RWPE2 (cell line): ENCODE data around the gene SH3BP1.

Source experiments
- ATAC-seq: fragments of 200-7000 bp; cut with Tn5 transposase; 3 replicates; pipeline ENCODE4 v1.9.1; 2021; ENCODE audit warnings: low read depth
- DNase-seq: peaks from one replicate; pipeline ENCODE4 v3.0.0-alpha.2; 2020; ENCODE audit warnings: low spot score
- H3K27ac ChIP-seq: fragments of 450-650 bp; 2 replicates; pipeline ENCODE4 v1.5.1; 2017; ENCODE audit warnings: mild to moderate bottlenecking; ENCODE audit not compliant: poor library complexity, severe bottlenecking
- H3K27me3 ChIP-seq: fragments of 250-450 bp; sonication (Bioruptor Pico); 2 replicates; pipeline ENCODE4 v1.5.1; 2021; ENCODE audit warnings: mild to moderate bottlenecking, moderate library complexity; ENCODE audit not compliant: insufficient read depth, poor library complexity, severe bottlenecking
- H3K36me3 ChIP-seq: fragments of 250-450 bp; sonication (Bioruptor Pico); 2 replicates; pipeline ENCODE4 v1.5.1; 2020; ENCODE audit warnings: low read depth, mild to moderate bottlenecking, moderate library complexity
- H3K4me1 ChIP-seq: fragments of 250-450 bp; sonication (Bioruptor Pico); 2 replicates; pipeline ENCODE4 v1.5.1; 2021; ENCODE audit warnings: mild to moderate bottlenecking, moderate library complexity; ENCODE audit not compliant: insufficient read depth, poor library complexity, severe bottlenecking
- H3K4me3 ChIP-seq: fragments of 250-450 bp; sonication (Bioruptor Pico); 2 replicates; pipeline ENCODE4 v1.5.1; 2021; ENCODE audit warnings: mild to moderate bottlenecking, moderate library complexity; ENCODE audit not compliant: severe bottlenecking
- H3K9me3 ChIP-seq: fragments of 250-450 bp; sonication (Bioruptor Pico); 2 replicates; pipeline ENCODE4 v1.5.1; 2021; ENCODE audit warnings: mild to moderate bottlenecking, moderate library complexity; ENCODE audit not compliant: severe bottlenecking
- TF ChIP-seq, protein P1 (sequence below): fragments of 450-650 bp; IDR thresholded peaks from one replicate; pipeline ENCODE4 v1.5.1; 2017; ENCODE audit warnings: mild to moderate bottlenecking, moderate library complexity; ENCODE audit not compliant: poor library complexity, severe bottlenecking

SH3BP1 gene

DNA sequence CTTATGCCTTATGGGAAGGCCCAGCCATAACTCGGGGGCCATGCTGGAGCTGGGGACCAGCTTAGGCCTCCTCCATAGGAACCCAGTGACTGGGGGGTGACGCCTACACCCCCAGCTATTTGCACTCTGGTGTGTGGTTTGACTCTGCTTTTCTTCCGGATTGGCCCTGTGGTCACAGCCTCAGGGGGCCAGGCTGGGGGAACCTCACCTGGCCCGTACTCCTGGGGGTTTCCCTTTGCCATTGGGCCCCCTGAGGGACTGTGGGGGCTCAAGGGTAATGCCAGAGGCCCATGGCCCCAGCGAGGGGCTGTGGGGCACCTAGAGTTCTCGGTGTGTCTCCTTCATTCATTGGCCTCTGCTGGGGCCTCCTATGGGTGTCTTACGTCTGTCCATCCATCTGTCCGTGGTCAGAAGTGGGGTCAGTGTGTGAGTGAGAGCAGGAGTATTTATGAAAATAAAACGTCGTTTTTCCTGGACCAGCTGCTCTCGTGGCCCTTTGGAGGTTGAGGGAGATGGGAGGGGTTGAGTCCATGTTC, 6.3 kb upstream of the SH3BP1 start:
- no peak overlapping the region for H3K4me3 ChIP-seq
- DNase-seq (no peak), ATAC-seq (no peak)
- H3K4me1 ChIP-seq, result no peaks in the 10 kb centered on the region
- TF ChIP-seq, protein P1, sequence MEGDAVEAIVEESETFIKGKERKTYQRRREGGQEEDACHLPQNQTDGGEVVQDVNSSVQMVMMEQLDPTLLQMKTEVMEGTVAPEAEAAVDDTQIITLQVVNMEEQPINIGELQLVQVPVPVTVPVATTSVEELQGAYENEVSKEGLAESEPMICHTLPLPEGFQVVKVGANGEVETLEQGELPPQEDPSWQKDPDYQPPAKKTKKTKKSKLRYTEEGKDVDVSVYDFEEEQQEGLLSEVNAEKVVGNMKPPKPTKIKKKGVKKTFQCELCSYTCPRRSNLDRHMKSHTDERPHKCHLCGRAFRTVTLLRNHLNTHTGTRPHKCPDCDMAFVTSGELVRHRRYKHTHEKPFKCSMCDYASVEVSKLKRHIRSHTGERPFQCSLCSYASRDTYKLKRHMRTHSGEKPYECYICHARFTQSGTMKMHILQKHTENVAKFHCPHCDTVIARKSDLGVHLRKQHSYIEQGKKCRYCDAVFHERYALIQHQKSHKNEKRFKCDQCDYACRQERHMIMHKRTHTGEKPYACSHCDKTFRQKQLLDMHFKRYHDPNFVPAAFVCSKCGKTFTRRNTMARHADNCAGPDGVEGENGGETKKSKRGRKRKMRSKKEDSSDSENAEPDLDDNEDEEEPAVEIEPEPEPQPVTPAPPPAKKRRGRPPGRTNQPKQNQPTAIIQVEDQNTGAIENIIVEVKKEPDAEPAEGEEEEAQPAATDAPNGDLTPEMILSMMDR, result no peak
- no peak overlapping the region for H3K27ac ChIP-seq
- H3K9me3 ChIP-seq, result no peaks in the 10 kb centered on the region
- H3K36me3 ChIP-seq, result no peaks in the 10 kb centered on the region
- H3K27me3 ChIP-seq, result no peaks in the 10 kb centered on the region

DNA sequence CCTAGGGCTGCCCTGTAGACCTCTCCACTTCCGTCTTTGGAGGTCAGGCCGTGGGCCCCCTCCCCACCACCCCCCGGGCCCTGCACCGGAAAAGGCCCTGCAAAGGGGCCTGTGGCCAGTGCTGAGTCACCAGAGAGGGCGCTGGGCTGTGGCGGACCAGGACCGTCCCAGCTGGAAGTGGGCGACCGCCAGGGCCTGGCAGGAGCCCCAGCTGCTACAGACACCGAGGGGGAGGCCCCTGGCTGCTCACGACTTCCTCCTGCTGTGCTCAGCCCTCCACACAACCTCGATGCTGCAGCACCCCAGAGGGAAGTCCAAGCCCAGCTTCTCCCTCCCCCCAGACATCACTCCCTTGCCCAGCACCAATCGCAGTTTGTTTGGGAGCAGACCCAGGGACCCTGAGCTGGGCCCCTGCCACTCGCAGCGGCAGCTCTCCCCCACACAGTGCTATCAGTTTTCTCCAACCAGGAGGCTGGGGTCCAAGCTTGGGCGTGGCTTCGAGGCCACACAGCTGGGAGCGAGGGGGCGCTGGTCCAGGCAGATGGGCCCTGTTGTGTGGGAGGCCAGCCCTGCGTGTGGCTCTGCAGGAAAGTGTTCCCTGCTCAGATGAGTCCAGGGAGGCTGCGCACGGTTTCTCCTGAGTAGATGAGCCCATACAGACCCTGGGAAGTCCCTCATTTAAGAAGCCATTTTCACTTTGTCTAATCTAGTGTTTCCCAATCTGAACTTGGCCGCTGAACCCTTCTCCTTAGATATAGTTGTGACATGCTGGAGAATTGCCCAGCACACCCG, 5.6 kb upstream of the SH3BP1 start:
- Histone ChIP-seq H3K4me1 (no peaks in the 10 kb centered on the region), H3K4me3 (no peak overlapping the region), H3K9me3 (no peaks in the 10 kb centered on the region), H3K27me3 (no peaks in the 10 kb centered on the region), H3K27ac (no peak overlapping the region), H3K36me3 (no peaks in the 10 kb centered on the region)
- DNase-seq (no peak), ATAC-seq (no peak)
- TF ChIP-seq, protein P1, result no peak

DNA sequence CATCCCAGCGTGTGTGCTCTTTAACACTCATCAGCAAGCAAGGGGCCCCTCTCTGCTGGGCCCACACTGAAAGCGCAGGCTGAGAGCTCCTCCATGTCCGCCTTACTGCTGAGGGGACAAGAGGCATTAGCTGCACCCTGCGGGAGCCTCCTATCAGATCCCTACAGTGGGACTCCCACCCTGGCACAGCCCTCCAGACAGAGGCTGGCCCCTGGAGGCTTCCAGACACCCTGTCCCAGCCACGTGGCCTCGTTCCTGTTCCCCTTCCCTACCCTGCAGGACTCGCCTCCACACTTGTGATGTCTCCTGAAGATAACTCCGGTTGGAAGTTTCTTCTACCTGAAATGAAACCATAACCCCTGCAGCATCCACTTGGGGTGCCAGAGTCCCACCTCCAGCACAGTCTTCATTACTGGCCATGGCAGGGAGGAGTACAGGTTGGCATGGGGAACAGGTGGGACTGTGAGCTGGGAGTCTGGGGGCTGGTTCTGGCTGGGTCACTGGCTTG, 5.0 kb upstream of the SH3BP1 start:
- peaks cover 2% of the 10 kb centered on the region for H3K4me1 ChIP-seq
- DNase-seq, result no peak
- ATAC-seq, result peak; percentile 25; the same call in 2 of the 3 replicates

DNA sequence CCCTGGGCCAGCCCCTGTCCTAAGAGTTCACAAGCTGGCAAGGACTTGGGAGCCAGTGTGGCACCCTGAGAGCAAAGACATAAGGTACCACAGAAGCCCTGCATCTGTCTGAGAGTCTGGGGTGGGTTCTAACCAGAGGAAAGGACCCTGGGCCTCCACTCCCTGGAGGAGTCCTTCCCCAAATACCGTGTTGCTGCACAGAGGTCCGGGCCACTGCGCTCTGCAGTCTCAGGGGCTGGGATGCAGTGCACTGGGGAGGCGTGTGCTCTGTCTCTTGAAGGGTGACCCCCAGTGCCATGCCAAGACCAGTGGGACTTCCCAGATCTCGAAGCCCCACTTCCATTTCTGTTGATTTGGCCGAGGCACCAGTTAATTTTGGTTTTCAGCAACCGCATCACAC, 4.3 kb upstream of the SH3BP1 start:
- H3K9me3 ChIP-seq, result no peaks in the 10 kb centered on the region
- TF ChIP-seq, protein P1, result no peak
- ATAC-seq (no peak), DNase-seq (no peak)
- H3K27ac ChIP-seq, result no peak overlapping the region
- no peak overlapping the region for H3K4me3 ChIP-seq
- no peaks in the 10 kb centered on the region for H3K27me3 ChIP-seq
- peaks cover 2% of the 10 kb centered on the region for H3K4me1 ChIP-seq
- no peaks in the 10 kb centered on the region for H3K36me3 ChIP-seq

More for the DNA sequence above, 5.0 kb upstream of the SH3BP1 start:
- H3K4me3 ChIP-seq, result no peak overlapping the region
- no peaks in the 10 kb centered on the region for H3K36me3 ChIP-seq
- H3K27me3 ChIP-seq, result no peaks in the 10 kb centered on the region
- TF ChIP-seq, protein P1, result peak; percentile 41
- no peak overlapping the region for H3K27ac ChIP-seq
- H3K9me3 ChIP-seq, result no peaks in the 10 kb centered on the region
